Measurements from ENCODE around the gene REPS1. TPM values are rescaled to one million over a fixed set of nuclear protein-coding genes. Genes with fewer than 3 reads are reported as not detected.

REPS1 gene
- total RNA-seq, 2 donors from 2014 or later, result 43.1 to 86.0 TPM

- H3K27me3 ChIP-seq (replicated peaks; ENCODE audit: insufficient read depth), result no peaks in the 10 kb centered on the region
- no peak for ATAC-seq (ENCODE audit: insufficient number of reproducible peaks, low FRiP score, low read depth)
- no peak overlapping the region for H3K27ac ChIP-seq
- H3K4me1 ChIP-seq (ENCODE audit: control insufficient read depth in 1 of 2, low read depth in 2 of 2), result no peaks in the 10 kb centered on the region
- no peak overlapping the region for H3K4me3 ChIP-seq
- DNase-seq (ENCODE audit: low spot score), result no peak
- peaks cover 5% of the 10 kb centered on the region for H3K36me3 ChIP-seq
- H3K9me3 ChIP-seq, result no peaks in the 10 kb centered on the region
- TF ChIP-seq CTCF (IDR thresholded peaks at IDR 0.05), result no peak
Observed at GRCh38 chr6:138931660-138932059, 56.4 kb downstream of the REPS1 start.

- Histone ChIP-seq H3K27ac (no peak overlapping the region), H3K4me3 (no peak overlapping the region), H3K36me3 (peaks cover 5% of the 10 kb centered on the region), H3K27me3 (replicated peaks; ENCODE audit: insufficient read depth) (no peaks in the 10 kb centered on the region), H3K9me3 (no peaks in the 10 kb centered on the region), H3K4me1 (ENCODE audit: control insufficient read depth in 1 of 2, low read depth in 2 of 2) (no peaks in the 10 kb centered on the region)
- DNase-seq (ENCODE audit: low spot score) (no peak), ATAC-seq (ENCODE audit: insufficient number of reproducible peaks, low FRiP score, low read depth) (no peak)
- TF ChIP-seq CTCF (IDR thresholded peaks at IDR 0.05), result no peak
Observed at GRCh38 chr6:138926579-138926978, 61.5 kb downstream of the REPS1 start.

- no peak for ATAC-seq (ENCODE audit: insufficient number of reproducible peaks, low FRiP score, low read depth)
Observed at GRCh38 chr6:138925806-138926205, 62.2 kb downstream of the REPS1 start.

GRCh38 chr6:138923561-138923960 lies 64.5 kb downstream of the REPS1 start:
- no peak overlapping the region for H3K27ac ChIP-seq
- H3K27me3 ChIP-seq (replicated peaks; ENCODE audit: insufficient read depth), result no peaks in the 10 kb centered on the region
- ATAC-seq (ENCODE audit: insufficient number of reproducible peaks, low FRiP score, low read depth), result no peak
- H3K36me3 ChIP-seq, result peaks cover 7% of the 10 kb centered on the region
- TF ChIP-seq CTCF (IDR thresholded peaks at IDR 0.05), result no peak
- H3K9me3 ChIP-seq, result no peaks in the 10 kb centered on the region
- H3K4me3 ChIP-seq, result no peak overlapping the region
- DNase-seq (ENCODE audit: low spot score), result no peak
- no peaks in the 10 kb centered on the region for H3K4me1 ChIP-seq (ENCODE audit: control insufficient read depth in 1 of 2, low read depth in 2 of 2)

More at GRCh38 chr6:138925806-138926205, 62.2 kb downstream of the REPS1 start:
- Histone ChIP-seq H3K4me3 (no peak overlapping the region), H3K27me3 (replicated peaks; ENCODE audit: insufficient read depth) (no peaks in the 10 kb centered on the region), H3K36me3 (peaks cover 8% of the 10 kb centered on the region), H3K9me3 (no peaks in the 10 kb centered on the region), H3K4me1 (ENCODE audit: control insufficient read depth in 1 of 2, low read depth in 2 of 2) (no peaks in the 10 kb centered on the region), H3K27ac (no peak overlapping the region)
- TF ChIP-seq CTCF (IDR thresholded peaks at IDR 0.05), result no peak
- no peak for DNase-seq (ENCODE audit: low spot score)

GRCh38 chr6:138920906-138921305 lies 67.1 kb downstream of the REPS1 start:
- no peaks in the 10 kb centered on the region for H3K27me3 ChIP-seq (replicated peaks; ENCODE audit: insufficient read depth)
- no peaks in the 10 kb centered on the region for H3K4me1 ChIP-seq (ENCODE audit: control insufficient read depth in 1 of 2, low read depth in 2 of 2)
- ATAC-seq (ENCODE audit: insufficient number of reproducible peaks, low FRiP score, low read depth) (no peak), DNase-seq (ENCODE audit: low spot score) (no peak)
- no peak overlapping the region for H3K4me3 ChIP-seq
- TF ChIP-seq CTCF (IDR thresholded peaks at IDR 0.05), result no peak
- H3K27ac ChIP-seq, result no peak overlapping the region
- no peaks in the 10 kb centered on the region for H3K9me3 ChIP-seq
- H3K36me3 ChIP-seq, result peaks cover 11% of the 10 kb centered on the region
